HEK293T (cell line): Measurements from ENCODE around the gene HOXD9.

ENCODE experiments used
- ARNT ChIP-seq: fragments of 450-650 bp; IDR thresholded peaks from 2 replicates; pipeline ENCODE4 v1.6.1; 2017; ENCODE audit warnings: mild to moderate bottlenecking
- BHLHE40 ChIP-seq: fragments of 450-650 bp; IDR thresholded peaks from 2 replicates; pipeline ENCODE4 v1.6.1; 2016; ENCODE audit warnings: mild to moderate bottlenecking, moderate library complexity, borderline replicate concordance
- ELF4 ChIP-seq: fragments of 450-650 bp; IDR thresholded peaks from 2 replicates; pipeline ENCODE4 v1.6.1; 2017; ENCODE audit warnings: antibody characterized with exemption
- FOXA1 ChIP-seq: fragments of 450-650 bp; IDR thresholded peaks from 2 replicates; pipeline ENCODE4 v1.6.1; 2016; ENCODE audit warnings: mild to moderate bottlenecking
- FOXM1 ChIP-seq: fragments of 450-650 bp; IDR thresholded peaks from 2 replicates; pipeline ENCODE4 v1.6.1; 2017; ENCODE audit warnings: mild to moderate bottlenecking, borderline replicate concordance
- HDGF ChIP-seq: fragments of 450-650 bp; IDR thresholded peaks from 2 replicates; pipeline ENCODE4 v1.6.1; 2017; ENCODE audit warnings: antibody characterized with exemption, borderline replicate concordance
- NFRKB ChIP-seq: fragments of 450-650 bp; IDR thresholded peaks from 2 replicates; pipeline ENCODE4 v1.6.1; 2016; ENCODE audit warnings: mild to moderate bottlenecking, moderate library complexity
- SP1 ChIP-seq: fragments of 450-650 bp; IDR thresholded peaks from 2 replicates; pipeline ENCODE4 v1.6.1; 2017

DNA sequence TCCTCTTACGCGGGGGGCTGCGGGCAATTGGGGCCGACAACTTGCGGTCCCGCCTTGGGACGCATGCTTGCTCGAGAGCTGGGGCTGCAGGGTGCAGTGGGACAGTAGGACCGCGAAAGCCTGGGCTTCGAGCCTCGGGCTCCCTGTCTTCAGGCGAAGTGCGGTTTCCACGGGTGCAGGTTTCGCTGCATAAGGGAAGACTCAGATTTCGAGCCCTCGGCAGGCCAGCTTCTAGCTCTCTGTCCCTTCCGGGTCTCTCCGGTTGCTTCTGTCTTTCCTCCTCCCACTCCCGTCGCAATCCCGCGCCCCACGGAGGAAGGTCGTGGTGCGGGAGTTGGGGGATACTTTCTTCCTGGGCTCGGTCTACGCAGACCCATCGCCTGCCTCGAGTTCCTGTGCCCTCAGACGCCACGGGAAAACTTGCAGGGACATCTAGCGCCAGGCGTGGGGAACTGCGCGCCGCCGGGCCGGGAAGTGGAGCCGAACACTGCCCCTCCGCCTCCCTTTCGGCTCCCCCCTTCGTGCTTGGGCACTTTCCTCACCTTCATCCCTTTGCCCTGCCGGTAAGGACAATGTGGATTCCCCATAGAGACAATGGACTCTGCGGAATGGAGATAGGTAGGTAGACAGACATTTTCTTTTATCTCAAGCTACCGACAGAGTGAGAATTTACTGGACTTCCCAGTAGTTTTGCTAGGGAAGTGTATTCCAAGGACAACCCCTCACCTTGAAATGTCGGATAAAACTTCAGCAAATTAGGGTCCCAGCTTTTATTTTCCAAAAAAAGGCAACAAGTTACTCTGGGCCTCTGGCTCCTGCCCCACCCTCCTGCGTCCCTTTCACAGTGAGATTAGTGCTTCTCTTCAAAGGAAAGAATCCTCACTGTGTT, 34.2 kb upstream of the HOXD9 start:
- no peak for TF ChIP-seq NFRKB
- no peak for TF ChIP-seq FOXM1
- TF ChIP-seq ELF4 = no peak
- TF ChIP-seq FOXA1 = no peak
- TF ChIP-seq BHLHE40 = no peak
- TF ChIP-seq HDGF = no peak
- no peak for TF ChIP-seq ARNT
- no peak for TF ChIP-seq SP1
